ENCODE results near the gene PPP1R9B.

Gene PPP1R9B

DNA sequence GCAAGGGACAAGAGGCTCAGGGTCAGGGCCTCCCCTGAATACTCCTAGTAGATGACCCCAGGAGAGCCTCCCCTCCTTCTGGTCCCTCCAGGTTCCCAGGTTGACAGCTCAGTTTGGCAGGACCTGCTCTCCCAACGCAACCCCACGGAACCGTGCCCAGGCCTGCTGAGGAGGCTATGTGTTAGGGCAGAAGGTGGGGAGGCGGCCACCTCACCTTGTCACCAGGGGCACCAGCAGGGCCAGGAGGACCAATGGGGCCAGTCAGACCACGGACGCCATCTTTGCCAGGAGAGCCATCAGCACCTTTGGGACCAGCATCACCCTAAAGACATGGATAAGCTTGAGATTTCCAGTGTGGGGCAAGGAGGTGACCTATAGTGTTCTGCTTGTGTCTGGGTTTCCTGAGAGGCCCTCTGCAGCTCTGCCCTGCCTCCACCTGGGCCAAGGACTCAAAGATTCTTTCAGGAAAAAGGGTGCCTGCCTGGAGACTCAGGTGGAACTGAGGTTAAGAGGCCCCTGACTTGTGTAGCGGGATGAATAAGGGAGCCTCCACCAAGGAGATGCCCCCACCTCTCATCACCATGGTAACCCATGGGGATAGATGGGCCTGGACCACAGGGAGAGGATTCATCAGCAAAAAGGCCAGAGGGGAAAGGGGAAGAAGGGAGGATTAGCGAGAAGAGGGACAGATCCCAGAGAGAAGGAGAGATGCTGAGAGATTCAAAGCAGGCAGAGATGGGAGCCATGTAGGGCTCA is 40.3 kb upstream of the PPP1R9B start:
- TF ChIP-seq, protein P1, sequence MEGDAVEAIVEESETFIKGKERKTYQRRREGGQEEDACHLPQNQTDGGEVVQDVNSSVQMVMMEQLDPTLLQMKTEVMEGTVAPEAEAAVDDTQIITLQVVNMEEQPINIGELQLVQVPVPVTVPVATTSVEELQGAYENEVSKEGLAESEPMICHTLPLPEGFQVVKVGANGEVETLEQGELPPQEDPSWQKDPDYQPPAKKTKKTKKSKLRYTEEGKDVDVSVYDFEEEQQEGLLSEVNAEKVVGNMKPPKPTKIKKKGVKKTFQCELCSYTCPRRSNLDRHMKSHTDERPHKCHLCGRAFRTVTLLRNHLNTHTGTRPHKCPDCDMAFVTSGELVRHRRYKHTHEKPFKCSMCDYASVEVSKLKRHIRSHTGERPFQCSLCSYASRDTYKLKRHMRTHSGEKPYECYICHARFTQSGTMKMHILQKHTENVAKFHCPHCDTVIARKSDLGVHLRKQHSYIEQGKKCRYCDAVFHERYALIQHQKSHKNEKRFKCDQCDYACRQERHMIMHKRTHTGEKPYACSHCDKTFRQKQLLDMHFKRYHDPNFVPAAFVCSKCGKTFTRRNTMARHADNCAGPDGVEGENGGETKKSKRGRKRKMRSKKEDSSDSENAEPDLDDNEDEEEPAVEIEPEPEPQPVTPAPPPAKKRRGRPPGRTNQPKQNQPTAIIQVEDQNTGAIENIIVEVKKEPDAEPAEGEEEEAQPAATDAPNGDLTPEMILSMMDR (IDR thresholded peaks at IDR 0.05; ENCODE audit: insufficient read depth, low read depth, low read length, missing control alignments) = no peak
- DNase-seq (ENCODE audit: low read depth) = no peak
- H3K4me3 ChIP-seq (ENCODE audit: low read length) = no peak overlapping the region

DNA sequence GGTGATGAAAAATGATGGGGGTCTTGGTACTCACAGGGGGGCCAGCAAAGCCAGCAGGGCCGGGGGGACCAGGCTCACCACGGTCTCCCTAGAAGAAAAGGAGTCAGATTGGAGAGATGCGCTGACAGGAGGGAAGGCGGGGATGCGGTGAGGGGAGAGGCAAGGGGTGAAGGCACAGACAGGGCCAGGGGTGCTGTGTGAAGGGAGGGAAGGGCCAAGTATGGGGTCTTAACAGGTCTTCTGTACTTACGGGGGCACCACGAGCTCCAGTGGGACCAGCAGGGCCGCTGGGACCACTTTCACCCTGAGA is 39.8 kb upstream of the PPP1R9B start:
- TF ChIP-seq, protein P1 (IDR thresholded peaks at IDR 0.05; ENCODE audit: insufficient read depth, low read depth, low read length, missing control alignments) = no peak
- no peak overlapping the region for H3K4me3 ChIP-seq (ENCODE audit: low read length)
- DNase-seq (ENCODE audit: low read depth) = no peak

DNA sequence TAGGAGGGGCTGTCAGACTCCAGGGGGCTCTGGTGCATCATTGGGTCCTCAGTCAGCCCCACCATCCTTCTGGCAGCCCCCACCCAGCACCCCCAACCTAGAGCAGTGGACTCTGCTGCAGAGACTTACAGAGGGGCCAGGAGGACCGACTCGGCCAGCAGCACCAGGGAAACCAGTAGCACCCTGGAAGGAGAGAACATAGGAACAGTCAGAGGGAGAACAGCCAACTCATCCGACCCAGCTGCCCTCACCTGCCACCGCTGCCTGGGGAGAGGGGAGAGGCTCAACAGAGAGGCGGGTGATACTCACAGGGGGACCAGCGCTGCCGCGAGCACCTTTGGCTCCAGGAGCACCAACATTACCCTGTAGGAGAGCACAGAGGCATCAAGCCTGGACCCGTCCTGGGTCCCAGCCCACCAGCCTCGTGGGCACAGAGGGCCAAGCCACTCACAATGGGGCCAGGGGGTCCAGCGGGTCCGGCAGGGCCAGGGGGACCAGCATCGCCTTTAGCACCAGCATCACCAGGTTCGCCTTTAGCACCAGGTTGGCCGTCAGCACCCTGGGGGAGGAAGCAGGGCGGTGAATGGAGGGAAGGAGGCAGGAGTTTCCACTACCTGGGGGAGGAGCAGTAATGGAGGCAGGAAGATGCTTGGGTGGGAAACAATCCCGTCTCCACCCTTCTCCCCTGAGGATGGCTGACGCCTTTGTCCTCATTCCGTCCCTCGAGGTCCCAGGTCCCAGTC is 39.2 kb upstream of the PPP1R9B start:
- TF ChIP-seq, protein P1 (IDR thresholded peaks at IDR 0.05; ENCODE audit: insufficient read depth, low read depth, low read length, missing control alignments) = no peak
- no peak overlapping the region for H3K4me3 ChIP-seq (ENCODE audit: low read length)
- DNase-seq (ENCODE audit: low read depth) = no peak

DNA sequence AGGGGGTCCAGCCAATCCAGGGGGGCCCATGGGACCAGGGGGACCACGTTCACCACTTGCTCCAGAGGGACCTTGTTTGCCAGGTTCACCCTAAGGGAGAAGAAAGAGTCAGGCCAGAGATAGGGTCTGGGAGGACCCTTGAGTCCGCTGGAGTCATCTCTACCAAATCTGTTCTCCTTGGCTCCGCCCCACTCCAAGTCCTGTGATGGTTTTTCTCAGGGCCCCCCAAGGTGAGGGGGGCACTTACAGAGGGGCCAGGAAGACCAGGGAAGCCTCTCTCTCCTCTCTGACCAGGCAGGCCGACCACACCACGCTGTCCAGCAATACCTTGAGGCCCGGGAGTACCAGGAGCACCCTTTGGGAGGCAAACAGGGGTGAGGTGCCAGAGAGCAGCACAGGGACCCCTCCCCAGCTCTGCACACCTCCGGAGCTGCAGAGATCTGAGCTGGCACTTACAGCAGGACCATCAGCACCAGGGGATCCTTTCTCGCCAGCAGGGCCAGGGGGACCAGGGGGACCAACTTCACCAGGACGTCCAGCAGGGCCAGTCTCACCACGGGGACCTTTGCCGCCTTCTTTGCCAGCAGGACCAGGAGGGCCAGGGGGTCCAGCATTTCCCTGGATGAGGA is 38.6 kb upstream of the PPP1R9B start:
- DNase-seq (ENCODE audit: low read depth) = no peak
- no peak overlapping the region for H3K4me3 ChIP-seq (ENCODE audit: low read length)
- TF ChIP-seq, protein P1 (IDR thresholded peaks at IDR 0.05; ENCODE audit: insufficient read depth, low read depth, low read length, missing control alignments) = no peak

DNA sequence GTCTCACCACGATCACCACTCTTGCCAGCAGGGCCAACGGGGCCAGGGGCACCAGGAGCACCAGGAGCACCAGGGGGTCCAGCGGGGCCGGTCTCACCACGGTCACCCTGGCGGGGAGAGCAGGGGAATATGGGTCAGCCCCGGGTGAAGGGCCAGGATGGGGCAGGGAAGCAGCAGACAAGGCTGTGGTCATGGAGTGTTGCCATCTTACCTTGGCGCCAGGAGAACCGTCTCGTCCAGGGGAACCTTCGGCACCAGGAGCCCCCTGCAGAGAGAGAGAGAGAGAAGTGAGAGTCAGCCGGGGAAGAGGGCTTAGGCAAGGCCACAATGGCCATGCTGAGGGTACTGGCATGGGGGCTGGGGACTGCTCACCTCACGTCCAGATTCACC is 38.0 kb upstream of the PPP1R9B start:
- no peak for DNase-seq (ENCODE audit: low read depth)
- TF ChIP-seq, protein P1 (IDR thresholded peaks at IDR 0.05; ENCODE audit: insufficient read depth, low read depth, low read length, missing control alignments) = no peak
- H3K4me3 ChIP-seq (ENCODE audit: low read length) = no peak overlapping the region

DNA sequence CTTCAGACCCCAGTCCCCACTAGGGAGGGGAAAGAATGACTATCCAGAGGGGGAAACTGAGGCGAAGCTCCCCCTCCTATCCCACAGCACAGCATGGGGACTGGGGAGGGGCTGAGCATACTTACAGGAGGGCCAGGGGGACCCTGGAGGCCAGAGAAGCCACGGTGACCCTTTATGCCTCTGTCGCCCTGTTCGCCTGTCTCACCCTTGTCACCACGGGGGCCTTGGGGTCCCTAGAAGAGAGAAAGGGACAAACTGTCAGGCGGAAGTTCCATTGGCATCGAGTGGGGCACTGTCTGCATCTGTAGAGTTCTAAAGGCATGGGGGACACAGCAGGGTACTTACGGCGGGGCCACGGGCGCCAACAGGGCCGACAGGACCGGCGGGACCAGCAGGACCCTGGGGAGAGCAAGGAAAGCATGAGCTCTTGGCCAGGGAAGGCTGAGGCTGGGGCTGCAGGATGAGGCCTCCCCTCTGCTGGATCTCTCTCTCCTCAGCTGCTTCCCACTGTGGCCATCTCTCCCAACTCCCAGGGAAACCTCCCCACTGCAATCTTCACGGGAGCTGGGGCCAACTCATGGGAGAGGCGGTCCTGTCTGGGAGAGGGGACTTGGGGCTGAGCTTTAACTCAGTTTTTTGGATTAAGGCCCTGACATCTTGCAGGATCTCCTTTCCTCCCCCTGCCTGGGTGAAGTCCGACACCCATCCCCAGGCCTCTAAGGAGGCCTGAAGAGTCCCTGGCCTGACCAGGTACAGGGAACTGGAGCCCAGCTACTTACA is 37.5 kb upstream of the PPP1R9B start:
- TF ChIP-seq, protein P1 (IDR thresholded peaks at IDR 0.05; ENCODE audit: insufficient read depth, low read depth, low read length, missing control alignments) = no peak
- DNase-seq (ENCODE audit: low read depth) = no peak
- no peak overlapping the region for H3K4me3 ChIP-seq (ENCODE audit: low read length)

All from epithelial cell of esophagus (primary cell).